ENCODE results near the gene SLC2A1.
"Not testable (repeated sequence)": the region's sequence is repeated elsewhere in the genome, so short reads cannot be mapped to it uniquely, and the experiment has no call there.

Gene SLC2A1

GRCh38 chr1:42899960-42900359, 58.7 kb downstream of the SLC2A1 start:
- not testable (repeated sequence) for DNase-seq (ENCODE audit: low read depth in 2 of 2)

DNA sequence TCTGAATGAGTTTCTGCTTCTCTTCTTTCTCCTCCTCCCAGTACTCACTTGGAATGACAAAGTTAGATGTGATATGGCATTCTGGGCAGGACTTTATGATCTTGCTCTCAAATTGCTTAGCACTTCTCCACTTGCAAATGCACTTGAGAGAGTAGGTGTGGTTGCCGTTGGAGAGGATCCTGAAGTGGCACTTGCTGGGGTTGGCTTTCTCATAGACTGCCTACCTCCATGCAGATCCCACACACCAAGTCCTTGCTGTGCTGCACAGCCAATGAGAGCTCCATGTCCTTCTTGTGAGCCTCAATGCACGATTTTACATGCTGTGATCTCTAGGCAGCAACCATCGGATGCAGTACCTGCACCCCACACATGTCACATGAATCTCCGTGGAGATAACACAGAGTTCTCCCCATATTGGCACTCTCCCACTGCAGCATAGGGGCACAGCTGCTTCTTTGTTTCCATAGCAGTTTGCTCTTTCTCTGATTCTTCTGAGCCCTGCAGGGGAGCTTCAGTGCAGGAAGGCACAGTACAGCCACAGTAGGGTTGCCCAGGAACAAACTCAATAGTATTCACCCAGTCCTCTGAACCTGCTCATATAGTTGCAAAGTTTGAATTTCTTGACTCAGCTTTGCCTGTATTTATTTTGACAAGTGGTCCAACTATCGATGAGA, 67.1 kb downstream of the SLC2A1 start:
- no peak for DNase-seq (ENCODE audit: low read depth in 2 of 2)

GRCh38 chr1:42889264-42889663, 69.4 kb downstream of the SLC2A1 start:
- no peak for DNase-seq (ENCODE audit: low read depth in 2 of 2)

DNA sequence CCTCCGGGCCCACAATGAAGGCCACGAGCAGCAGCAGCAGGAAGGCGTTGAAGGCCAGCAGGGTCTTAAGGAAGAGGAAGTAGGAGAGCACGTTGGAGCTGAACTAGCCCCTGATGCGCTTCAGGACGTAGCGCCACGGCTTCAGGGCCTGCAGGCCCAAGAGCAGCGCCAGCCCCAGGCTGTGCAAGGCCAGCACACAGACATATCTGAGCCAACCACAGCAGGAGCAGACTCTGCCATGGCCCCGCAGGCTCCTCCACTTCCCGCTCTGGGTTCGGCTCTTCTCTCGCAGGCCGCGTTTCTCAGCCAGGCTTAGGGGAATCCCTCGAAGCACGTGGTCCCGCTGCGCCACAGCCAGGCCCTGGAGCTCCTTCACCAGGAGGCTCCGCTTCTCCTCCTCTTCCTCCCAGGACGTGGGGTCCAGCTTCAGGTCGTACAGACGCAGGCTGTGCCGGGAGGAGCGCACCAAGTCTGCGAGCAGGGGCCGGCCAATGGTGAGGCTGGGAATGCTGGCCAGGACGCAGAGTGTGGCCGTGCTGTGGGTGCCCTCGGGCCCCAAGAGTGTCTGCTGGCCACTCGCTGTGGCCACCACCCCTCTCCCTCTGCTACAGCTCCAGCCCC, 70.5 kb downstream of the SLC2A1 start:
- DNase-seq (ENCODE audit: low read depth in 2 of 2) = no peak

- no peak for DNase-seq (ENCODE audit: low read depth in 2 of 2)
These were observed 71.3 kb downstream of the SLC2A1 start for GRCh38 chr1:42887366-42887765.

DNA sequence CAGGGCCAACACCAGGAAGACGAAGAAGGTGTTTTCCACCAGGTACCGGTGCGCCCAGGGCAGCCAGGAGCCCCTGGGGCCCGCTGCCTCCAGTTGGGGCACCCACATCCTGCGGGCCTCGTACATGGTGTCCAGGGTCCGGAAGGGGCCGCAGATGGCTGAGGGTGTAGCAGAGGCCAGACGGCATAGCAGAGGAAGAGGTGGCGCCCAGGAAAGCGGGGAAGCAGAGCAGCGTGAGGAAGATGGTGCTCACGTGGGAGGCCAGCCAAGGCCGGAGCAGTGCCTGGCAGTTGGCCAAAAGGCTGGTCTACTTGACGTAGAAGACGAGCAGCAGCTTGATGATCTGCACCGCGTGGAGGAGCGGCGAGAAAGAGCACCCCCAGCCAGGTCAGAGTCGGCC, 71.9 kb downstream of the SLC2A1 start:
- no peak for DNase-seq (ENCODE audit: low read depth in 2 of 2)

DNA sequence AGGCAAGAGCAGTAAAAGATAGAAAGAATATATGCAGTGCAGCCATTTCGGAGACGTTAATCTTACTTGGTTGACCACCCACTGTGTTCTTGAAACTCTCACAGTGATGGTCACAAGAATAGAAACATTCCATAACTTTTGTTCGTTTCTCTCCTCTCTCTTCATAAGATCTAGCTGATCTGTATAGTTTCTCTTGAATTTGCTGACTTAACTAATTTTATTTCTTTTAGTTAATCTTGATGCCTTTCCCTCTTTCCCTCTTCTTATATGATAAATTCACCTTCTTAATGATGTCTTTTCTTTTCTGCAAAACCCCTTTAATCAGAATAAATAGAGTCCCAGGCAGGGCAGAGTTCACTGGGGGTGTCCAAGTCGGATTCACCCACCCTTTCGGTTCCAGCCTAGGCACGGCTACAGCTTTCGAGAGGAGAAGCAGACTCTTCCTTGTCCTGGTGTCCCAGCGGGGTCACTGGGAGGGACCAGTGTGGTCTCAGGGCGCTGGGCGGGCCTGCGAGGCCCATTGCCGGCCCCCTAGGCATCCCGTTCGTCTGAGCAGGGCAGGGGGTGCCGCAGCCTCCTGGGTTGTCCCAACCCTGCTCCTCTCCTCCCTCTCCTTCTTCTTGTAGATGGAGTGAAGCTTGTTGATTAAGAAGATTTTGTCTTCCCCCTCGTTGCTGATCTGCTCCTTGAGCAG, 72.5 kb downstream of the SLC2A1 start:
- no peak for DNase-seq (ENCODE audit: low read depth in 2 of 2)

- no peak for DNase-seq (ENCODE audit: low read depth in 2 of 2)
These were observed 78.3 kb downstream of the SLC2A1 start for GRCh38 chr1:42880384-42880783.

DNA sequence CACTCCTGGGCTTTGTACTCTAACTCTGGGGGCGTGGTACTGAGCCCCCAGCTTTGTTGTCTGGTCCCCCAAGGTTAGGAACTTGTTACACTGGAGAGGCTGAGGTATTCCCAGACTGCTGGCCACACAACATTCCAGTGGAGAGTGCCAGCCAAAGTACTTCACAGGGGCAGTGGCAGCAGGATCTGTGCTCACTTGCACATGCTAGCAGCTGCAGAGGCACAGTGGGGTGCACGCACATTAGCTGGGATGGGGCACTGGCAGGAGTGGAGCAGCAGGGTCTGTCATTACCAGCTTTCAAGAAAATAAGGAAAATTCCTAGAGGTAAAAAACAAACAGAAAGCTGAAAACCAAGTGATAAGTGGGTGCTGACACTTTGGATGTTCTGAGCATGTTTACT, 81.3 kb downstream of the SLC2A1 start:
- no peak for DNase-seq (ENCODE audit: low read depth in 2 of 2)

DNA sequence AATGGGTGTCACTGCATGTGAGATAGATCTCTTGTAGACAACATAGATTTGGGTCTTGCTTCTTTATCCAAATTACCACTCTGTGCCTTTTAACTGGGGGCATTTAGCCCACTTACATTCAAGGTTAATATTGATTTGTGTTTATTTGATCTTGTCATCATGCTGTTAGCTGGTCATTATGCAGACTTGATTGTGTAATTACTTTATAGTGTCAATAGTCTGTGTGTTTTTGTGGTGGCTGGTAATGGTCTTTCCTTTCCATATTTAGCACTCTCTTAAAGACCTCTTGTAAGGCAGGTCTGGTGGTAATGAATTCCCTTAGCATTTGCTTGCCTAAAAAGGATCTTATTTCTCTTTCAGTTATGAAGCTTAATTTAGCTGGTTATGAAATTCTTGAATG, 82.7 kb downstream of the SLC2A1 start:
- DNase-seq (ENCODE audit: low read depth in 2 of 2) = no peak
